Esophagus muscularis mucosa (tissue), 4 donors: Measurements from ENCODE around the gene CALML6. TPM values are rescaled to one million over a fixed set of nuclear protein-coding genes. Genes with fewer than 3 reads are reported as not detected.

ENCODE experiments used
- DNase-seq: peaks from one replicate; pipeline ENCODE4 v3.0.0-alpha.2; 2017; ENCODE audit errors: extremely low spot score
- H3K27ac ChIP-seq, 4 donors: fragments of 200-600 bp; sonication (generic); replicated peaks in 1 of 4; 1 replicate in 3 of 4; 2 replicates in 1 of 4; pipeline ENCODE4 v1.5.1; 2016 to 2019; ENCODE audit warnings: mild to moderate bottlenecking in 1 of 4
- H3K27me3 ChIP-seq, 4 donors: fragments of 200-600 bp; sonication (generic); one replicate each; pipeline versions ENCODE4 v1.5.1 to v1.6.0; 2016 to 2019
- H3K36me3 ChIP-seq, 4 donors: fragments of 200-600 bp; sonication (generic); one replicate each; pipeline ENCODE4 v1.5.1; 2016 to 2019
- H3K4me1 ChIP-seq, 4 donors: fragments of 200-600 bp; sonication (generic); one replicate each; pipeline ENCODE4 v1.5.1; 2016 to 2019
- H3K4me3 ChIP-seq, 4 donors: fragments of 200-600 bp; sonication (generic); 1 replicate in 2 of 4; 2 replicates in 2 of 4; pipeline ENCODE4 v1.5.1; 2016 to 2019; ENCODE audit warnings: mild to moderate bottlenecking in 4 of 4, moderate library complexity in 1 of 4
- H3K9me3 ChIP-seq, 4 donors: fragments of 200-600 bp; sonication (generic); 1 replicate in 3 of 4; 2 replicates in 1 of 4; pipeline ENCODE4 v1.5.1; 2016 to 2019
- EP300 ChIP-seq: sonication (generic); formaldehyde crosslinking; IDR thresholded peaks from one replicate; pipeline ENCODE4 v1.6.1; 2017; ENCODE audit warnings: antibody characterized with exemption
- POLR2A ChIP-seq: fragments of 450-650 bp; IDR thresholded peaks from one replicate; pipeline ENCODE4 v1.6.1; 2017; ENCODE audit warnings: antibody characterized with exemption, moderate library complexity, mild to moderate bottlenecking, low read depth
- POLR2AphosphoS5 ChIP-seq, 2 donors: sonication (generic); formaldehyde crosslinking; IDR thresholded peaks; one replicate each; pipeline ENCODE4 v1.6.1; 2017; ENCODE audit warnings: antibody characterized with exemption in 2 of 2
- WGBS: methylation state at CpG from one replicate; pipeline ENCODE4 v1.1.5; 2018; 5-methylcytosine and 5-hydroxymethylcytosine counted together
- intact Hi-C: fragments of 100-400 bp; cut with DNase I; formaldehyde crosslinking; loops from one replicate; pipeline ENCODE4 v1.15.1; 2023
- total RNA-seq, 4 donors: library from RNA; depleted of rRNA; stranded (reverse); fragments of >200 nt; gene quantifications; one replicate each; pipeline versions ENCODE4 v1.1.0 to v1.2.1, GENCODE V29; 2016
- TF ChIP-seq, protein P1 (sequence below), 3 experiments: fragments of 200-600 bp in 2 of 3; fragments of 450-650 bp in 1 of 3; sonication (generic) in 2 of 3; IDR thresholded peaks; one replicate each; pipeline ENCODE4 v1.5.1; 2017 to 2019; ENCODE audit warnings: antibody characterized with exemption in 3 of 3, mild to moderate bottlenecking in 2 of 3, moderate library complexity in 1 of 3

Gene CALML6
- total RNA-seq, 4 donors from 2014 or later, result not detected

DNA sequence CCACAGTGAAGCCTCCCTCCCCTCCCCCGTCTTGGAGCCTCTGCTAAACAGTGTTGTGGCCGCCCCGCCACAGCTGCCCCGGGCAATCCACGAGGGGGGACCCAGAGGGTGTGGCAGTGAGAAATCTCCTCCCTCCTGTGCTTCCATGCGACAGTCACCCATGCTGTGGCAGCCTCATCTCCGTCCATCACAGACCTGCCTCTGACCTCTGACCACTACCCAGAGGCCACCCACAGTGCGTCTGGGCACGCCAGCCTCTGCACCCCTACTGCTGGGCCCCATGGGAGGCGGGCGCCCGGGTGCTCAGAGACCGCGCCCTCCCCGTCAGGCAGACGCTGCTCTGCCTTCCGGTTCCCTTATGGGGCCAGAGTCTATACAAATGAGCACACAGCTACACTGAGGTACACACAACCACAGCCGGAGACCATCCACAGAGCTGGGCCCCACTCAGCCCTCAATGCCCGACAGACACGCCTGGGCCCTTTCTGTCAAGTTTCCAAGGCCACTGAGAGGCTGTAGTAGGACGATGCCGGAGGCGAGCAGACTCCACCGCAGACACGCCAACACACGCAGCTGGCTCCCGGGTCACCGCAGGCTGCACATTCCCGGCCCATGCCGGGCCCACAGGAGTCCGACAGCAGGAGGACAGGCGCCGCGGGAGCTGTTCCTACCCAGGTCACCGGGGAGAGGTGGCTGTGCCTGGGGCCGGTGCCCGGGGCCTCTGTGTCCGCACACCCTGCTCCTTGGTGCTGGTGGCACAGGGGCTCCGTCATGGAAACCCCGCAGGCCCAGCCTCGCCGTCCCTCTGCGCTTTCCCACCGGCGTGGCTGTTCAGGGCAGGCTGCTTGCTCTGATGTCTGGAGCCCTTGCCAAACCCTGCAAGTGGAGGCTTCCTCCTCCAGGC lies 27.9 kb downstream of the CALML6 start:
- no peak for DNase-seq
- TF ChIP-seq, protein P1, sequence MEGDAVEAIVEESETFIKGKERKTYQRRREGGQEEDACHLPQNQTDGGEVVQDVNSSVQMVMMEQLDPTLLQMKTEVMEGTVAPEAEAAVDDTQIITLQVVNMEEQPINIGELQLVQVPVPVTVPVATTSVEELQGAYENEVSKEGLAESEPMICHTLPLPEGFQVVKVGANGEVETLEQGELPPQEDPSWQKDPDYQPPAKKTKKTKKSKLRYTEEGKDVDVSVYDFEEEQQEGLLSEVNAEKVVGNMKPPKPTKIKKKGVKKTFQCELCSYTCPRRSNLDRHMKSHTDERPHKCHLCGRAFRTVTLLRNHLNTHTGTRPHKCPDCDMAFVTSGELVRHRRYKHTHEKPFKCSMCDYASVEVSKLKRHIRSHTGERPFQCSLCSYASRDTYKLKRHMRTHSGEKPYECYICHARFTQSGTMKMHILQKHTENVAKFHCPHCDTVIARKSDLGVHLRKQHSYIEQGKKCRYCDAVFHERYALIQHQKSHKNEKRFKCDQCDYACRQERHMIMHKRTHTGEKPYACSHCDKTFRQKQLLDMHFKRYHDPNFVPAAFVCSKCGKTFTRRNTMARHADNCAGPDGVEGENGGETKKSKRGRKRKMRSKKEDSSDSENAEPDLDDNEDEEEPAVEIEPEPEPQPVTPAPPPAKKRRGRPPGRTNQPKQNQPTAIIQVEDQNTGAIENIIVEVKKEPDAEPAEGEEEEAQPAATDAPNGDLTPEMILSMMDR (IDR thresholded peaks at IDR 0.05), result no peak
- TF ChIP-seq EP300 (no peak), POLR2AphosphoS5 (IDR thresholded peaks at IDR 0.05) (no peak), POLR2A (no peak)
- Histone ChIP-seq H3K27ac (no peak overlapping the region), H3K4me1 (peaks cover 3 to 20% (median 17%) of the 10 kb centered on the region in 4 donors), H3K36me3 (no peaks in the 10 kb centered on the region), H3K4me3 (no peak overlapping the region), H3K9me3 (no peaks in the 10 kb centered on the region), H3K27me3 (peaks cover 0 to 73% (median 0%) of the 10 kb centered on the region in 4 donors)
- WGBS, result 70% methylated on average over 18 of the region's 45 CpGs
- intact Hi-C loops, result no loop called here

DNA sequence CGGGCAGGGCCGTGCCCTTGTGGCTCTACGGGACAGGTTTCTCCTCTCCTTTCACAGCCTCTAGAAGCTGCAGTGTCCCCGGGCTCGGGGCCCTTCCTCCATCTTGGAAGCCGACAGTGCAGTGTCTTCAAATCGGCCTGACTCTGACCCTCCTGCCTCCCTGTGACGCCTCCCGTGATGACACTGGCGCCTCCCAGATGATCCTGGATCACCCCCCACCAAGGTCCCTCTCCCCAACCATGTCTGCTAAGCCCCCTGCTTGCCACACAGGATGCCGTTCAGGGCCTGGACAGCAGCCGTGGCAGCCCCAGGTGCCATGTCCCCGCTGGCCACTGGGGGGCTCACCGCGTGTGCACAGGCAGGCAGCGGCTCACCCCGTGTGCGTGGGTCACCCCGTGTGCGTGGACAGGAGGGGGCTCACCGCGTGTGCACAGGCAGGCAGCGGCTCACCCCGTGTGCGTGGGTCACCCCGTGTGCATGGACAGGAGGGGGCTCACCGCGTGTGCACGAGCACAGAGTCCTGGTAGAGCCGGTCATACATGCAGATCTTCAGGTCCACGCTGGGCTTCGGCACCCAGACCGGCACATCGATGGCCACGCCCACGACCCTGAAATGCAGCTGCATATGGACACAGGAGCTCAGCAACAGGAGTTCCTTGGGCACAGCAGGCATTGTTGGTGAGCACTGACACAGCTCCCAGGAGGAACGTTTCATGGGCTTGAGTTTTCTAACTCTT lies 28.9 kb downstream of the CALML6 start:
- H3K27me3 ChIP-seq, result peaks cover 0 to 66% (median 0%) of the 10 kb centered on the region in 4 donors
- peak overlapping the region in 3 of 4 donors; percentile 11 to 15 (median 13) for H3K4me3 ChIP-seq
- no peak for TF ChIP-seq EP300
- TF ChIP-seq POLR2A, result no peak
- no peak for TF ChIP-seq POLR2AphosphoS5 (IDR thresholded peaks at IDR 0.05)
- TF ChIP-seq, protein P1 (IDR thresholded peaks at IDR 0.05), result peak in 2 of 3 experiments; percentile 68 to 78
- H3K9me3 ChIP-seq, result no peaks in the 10 kb centered on the region
- H3K36me3 ChIP-seq, result no peaks in the 10 kb centered on the region
- 23% methylated on average over 17 of the region's 37 CpGs for WGBS
- H3K4me1 ChIP-seq, result peaks cover 3 to 20% (median 17%) of the 10 kb centered on the region in 4 donors
- intact Hi-C loops, result no loop called here
- DNase-seq, result no peak
- H3K27ac ChIP-seq, result no peak overlapping the region

GRCh38 chr1:1945782-1946393 lies 30.8 kb downstream of the CALML6 start:
- Histone ChIP-seq H3K4me1 (peaks cover 3 to 20% (median 17%) of the 10 kb centered on the region in 4 donors), H3K9me3 (no peaks in the 10 kb centered on the region), H3K4me3 (no peak overlapping the region), H3K36me3 (no peaks in the 10 kb centered on the region), H3K27me3 (peaks cover 0 to 53% (median 0%) of the 10 kb centered on the region in 4 donors), H3K27ac (no peak overlapping the region)
- TF ChIP-seq POLR2AphosphoS5 (IDR thresholded peaks at IDR 0.05) (no peak), POLR2A (no peak), EP300 (no peak)
- TF ChIP-seq, protein P1 (IDR thresholded peaks at IDR 0.05), result no peak
- no peak for DNase-seq
- WGBS, result 81% methylated on average over 27 of the region's 29 CpGs
- intact Hi-C loops, result no loop called here

GRCh38 chr1:1946540-1946939 lies 31.5 kb downstream of the CALML6 start:
- TF ChIP-seq, protein P1 (IDR thresholded peaks at IDR 0.05), result no peak
- no peak for TF ChIP-seq POLR2A
- no peak for TF ChIP-seq POLR2AphosphoS5 (IDR thresholded peaks at IDR 0.05)
- no peak for TF ChIP-seq EP300
- intact Hi-C loops, result no loop called here
- no peak for DNase-seq
- no peak overlapping the region for H3K4me3 ChIP-seq
- 39% methylated on average over 7 of the region's 11 CpGs for WGBS
- no peak overlapping the region for H3K27ac ChIP-seq
- no peaks in the 10 kb centered on the region for H3K9me3 ChIP-seq
- peaks cover 0 to 53% (median 0%) of the 10 kb centered on the region in 4 donors for H3K27me3 ChIP-seq
- H3K4me1 ChIP-seq, result peaks cover 3 to 20% (median 17%) of the 10 kb centered on the region in 4 donors
- no peaks in the 10 kb centered on the region for H3K36me3 ChIP-seq
